Stimulated activated CD4-positive, alpha-beta T cell treated with anti-CD3 and anti-CD28 coated beads, Interleukin-1b, Interleukin-23, amount 100 ng/mL, for 4 hours (primary cell): Measurements from ENCODE around the gene OR52H1.

Experiments used
- DNase-seq, 2 donors: peaks; one replicate each; pipeline ENCODE4 v3.0.0-alpha.2; 2020; ENCODE audit warnings: low read depth in 2 of 2

OR52H1 gene

GRCh38 chr11:5534046-5534445 lies 14.3 kb downstream of the OR52H1 start:
- no peak for DNase-seq

DNA sequence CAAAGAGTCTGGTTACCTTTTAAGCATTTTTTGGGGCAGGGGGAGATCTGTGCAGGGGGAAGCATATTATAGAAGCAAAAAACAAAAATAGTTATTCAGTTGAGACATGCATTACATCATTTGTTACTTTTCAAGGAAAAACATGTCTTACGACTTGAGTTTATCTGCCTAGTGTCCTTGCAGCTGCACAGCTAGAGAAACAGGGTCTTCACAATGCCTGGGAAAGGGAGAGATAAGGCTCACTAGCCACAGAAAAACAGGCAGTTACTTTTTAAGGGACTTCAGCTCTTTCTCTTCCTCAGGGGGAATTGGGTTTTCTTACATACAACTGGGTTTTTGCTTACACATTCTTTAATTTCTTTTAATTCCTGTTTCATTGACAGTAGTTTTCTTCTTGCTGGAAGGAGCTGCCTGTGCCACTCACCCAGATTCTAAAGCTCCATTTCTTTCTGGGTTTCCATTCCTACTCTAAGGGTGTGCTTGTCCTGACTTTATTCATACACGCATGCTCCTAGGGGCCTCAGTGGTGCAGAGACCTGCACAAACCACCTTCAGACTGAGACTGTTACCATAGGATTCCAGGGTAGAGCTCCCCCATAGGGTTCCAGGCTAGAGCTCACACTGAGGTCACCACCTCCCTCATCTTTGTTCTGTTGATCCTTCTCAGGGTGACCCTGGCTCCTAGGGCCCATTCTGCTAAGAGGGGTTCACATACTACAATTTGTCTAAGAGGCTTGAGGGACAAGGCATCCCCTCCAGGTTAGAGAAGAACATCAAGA lies 17.1 kb downstream of the OR52H1 start:
- DNase-seq: no peak

DNA sequence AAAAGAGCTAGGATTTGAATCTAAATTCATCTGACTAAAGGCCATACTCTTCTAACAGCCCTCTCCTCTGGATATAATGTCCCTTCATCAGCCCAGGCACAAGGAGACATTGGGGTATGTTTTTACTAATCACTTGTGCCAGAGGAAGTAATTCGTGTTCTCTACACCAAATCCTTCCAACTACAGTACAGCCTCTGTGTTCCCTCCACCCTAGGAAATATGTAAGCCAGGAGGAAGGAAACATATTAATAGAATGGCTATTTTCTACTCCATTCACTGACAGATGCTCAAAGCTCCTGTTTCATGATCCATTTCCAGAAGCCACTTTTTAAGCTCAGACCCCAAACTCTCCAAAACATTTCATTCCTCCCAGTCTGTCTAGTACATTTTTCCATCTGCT lies 19.8 kb downstream of the OR52H1 start:
- DNase-seq: no peak

GRCh38 chr11:5527716-5528115 lies 20.6 kb downstream of the OR52H1 start:
- no peak for DNase-seq

DNA sequence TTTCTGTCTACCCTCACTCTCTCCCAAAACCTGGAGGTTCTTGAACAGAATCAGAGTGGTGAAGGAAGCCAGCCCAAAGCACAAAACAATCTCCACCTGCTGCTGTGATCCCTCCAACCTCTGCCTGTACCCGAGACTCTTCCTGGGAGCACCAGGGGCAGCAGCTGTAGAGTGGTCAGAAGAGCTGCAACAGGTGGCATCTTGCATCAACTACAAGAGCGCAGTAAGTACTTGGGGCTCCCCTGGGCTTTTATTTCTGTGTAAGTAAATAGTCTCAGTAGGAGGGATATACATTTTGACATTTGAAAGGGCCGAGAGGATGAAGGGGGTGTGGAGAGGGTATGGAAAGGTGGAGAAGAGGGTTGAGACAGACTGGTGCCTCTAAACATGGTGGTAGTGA lies 23.6 kb downstream of the OR52H1 start:
- no peak for DNase-seq

- no peak for DNase-seq
Measured at GRCh38 chr11:5522308-5522707, 26.0 kb downstream of the OR52H1 start.

- no peak for DNase-seq
Measured at GRCh38 chr11:5521540-5521939, 26.8 kb downstream of the OR52H1 start.

GRCh38 chr11:5516599-5516998 lies 31.7 kb downstream of the OR52H1 start, which contains the start of gene UBQLNL:
Gene UBQLNL (minus strand): TSS chr11:5516699. CDS start chr11:5516441, 258 bp downstream.
- no peak for DNase-seq

- no peak for DNase-seq
Measured at GRCh38 chr11:5514841-5515240, 33.5 kb downstream of the OR52H1 start.

DNA sequence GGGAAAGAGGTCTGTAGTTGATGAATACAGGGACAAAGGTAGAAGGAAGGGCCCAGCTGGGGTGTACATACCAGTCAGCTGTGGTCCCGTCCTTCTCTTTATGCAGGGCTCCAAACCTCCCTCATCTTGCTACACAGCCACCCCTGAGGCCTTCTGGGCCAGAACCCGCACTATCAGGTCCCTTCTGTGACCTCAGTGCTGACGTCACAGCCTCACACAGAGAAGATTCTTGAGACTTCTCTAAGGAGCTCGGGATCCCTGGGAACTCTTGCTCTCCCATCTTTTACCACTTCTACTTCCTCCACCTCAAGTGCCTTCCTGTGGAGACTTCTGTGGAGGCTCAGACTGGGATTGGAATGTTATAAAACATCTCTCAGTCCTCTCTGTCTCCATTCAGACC lies 38.5 kb downstream of the OR52H1 start, which contains the start of gene UBQLN3:
TSS of gene UBQLN3 (minus strand) at position 155 of the 400 bp plus-strand sequence. CDS start 399 bp downstream, outside the sequence.
- no peak for DNase-seq

GRCh38 chr11:5508605-5509004 lies 39.7 kb downstream of the OR52H1 start:
- DNase-seq: no peak

- DNase-seq: no peak
Measured at GRCh38 chr11:5507933-5508305, 40.4 kb downstream of the OR52H1 start.

DNA sequence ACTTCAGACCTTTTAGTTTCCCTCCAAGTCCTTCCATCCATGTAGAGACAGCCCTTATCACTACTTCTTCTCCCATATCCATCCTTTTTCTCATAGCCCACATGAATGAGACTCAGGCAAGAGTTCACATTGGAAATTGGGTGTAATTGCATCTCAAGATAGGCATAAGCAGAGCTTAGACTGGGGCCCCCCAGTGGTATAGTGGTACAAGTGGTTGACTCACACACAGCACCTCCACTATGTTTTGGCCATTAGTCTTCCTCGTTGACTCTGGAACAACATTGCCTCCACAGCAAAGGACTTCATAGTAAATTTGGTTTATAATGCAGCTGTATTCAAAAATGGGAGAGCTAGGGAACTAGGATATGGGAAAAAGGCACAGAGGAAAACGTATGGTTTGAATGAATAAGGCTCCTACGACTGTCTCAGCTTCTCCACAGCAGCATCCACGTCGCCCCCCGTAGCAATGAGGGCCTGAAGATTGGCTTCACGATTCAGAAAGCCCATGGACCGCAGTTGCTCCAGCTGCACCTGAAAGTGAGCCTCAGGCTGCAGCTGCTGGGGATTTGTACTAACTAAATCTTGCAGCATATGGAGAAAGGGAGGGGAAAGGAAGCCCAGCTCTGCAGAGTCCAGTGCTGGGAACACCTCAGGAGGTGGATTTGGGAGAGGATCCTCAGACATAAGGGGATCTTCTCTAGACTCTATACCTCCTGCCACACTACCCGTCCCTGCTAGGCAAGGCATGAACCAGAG lies 41.0 kb downstream of the OR52H1 start:
- no peak for DNase-seq

- no peak for DNase-seq
Measured at GRCh38 chr11:5505363-5506048, 42.8 kb downstream of the OR52H1 start.

- DNase-seq: no peak
Measured at GRCh38 chr11:5504403-5504921, 43.9 kb downstream of the OR52H1 start.

DNA sequence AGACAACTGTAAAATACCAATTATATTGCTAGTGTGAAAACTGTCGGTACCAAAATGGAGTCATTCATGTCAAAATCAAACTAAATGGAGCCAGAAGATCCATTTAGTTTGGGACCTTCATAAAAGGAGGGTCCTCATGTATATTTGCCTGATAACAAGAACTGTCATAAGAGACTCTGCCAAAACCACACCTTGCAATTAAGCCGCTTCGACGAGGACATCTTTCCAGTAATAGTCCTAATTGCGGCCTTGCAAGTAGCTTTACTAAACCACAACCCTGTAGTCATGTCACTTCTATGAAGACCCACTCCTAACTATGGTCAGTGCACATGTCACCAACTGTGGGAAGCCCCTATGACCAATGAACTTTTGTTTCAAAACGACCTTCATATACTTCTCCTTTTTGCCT lies 47.9 kb downstream of the OR52H1 start:
- no peak for DNase-seq

DNA sequence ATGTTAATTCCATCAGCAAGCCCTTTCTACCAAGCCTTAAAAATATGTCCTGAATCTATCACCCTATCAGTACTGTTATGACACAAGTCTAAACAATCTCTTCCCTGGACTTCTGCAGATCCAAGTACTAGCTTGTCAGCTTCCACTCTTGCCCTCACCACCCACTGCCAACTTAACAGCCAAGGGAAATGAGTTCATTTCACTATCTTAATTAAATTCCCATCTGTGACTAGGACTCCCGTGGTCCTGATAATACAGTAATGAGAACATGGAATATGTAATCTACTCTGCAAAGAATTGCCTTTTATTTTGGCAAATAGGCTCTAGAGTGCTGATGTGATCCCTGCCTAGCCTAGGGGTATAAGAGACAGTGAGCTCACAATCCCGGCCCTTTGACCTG lies 48.7 kb downstream of the OR52H1 start:
- no peak for DNase-seq
